Activated effector memory CD4-positive, alpha-beta T cell treated with Interleukin-2 at 50 U/mL for 16 hours (primary cell): ENCODE results near the gene SLC22A17.
"Not testable (repeated sequence)": the region's sequence is repeated elsewhere in the genome, so short reads cannot be mapped to it uniquely, and the experiment has no call there.

Source experiments
- DNase-seq: peaks from one replicate; pipeline ENCODE4 v3.0.0-alpha.2; 2020

Gene SLC22A17

GRCh38 chr14:23352506-23353432 is at the start of gene SLC22A17:
Gene SLC22A17, minus strand, starts transcription at chr14:23352887.
- DNase-seq: peak; percentile 19

- DNase-seq: no peak
Observed at GRCh38 chr14:23401291-23401690, 48.6 kb upstream of the SLC22A17 start.

- not testable (repeated sequence) for DNase-seq
Observed at GRCh38 chr14:23400496-23401149, 47.9 kb upstream of the SLC22A17 start.

GRCh38 chr14:23399591-23399990 is 46.9 kb upstream of the SLC22A17 start:
- no peak for DNase-seq

GRCh38 chr14:23399136-23399535 is 46.4 kb upstream of the SLC22A17 start:
- no peak for DNase-seq

- no peak for DNase-seq
Observed at GRCh38 chr14:23398348-23398747, 45.7 kb upstream of the SLC22A17 start.

- no peak for DNase-seq
Observed at GRCh38 chr14:23396781-23397407, 44.2 kb upstream of the SLC22A17 start.

GRCh38 chr14:23396126-23396525 is 43.4 kb upstream of the SLC22A17 start:
- DNase-seq: no peak

- DNase-seq: no peak
Observed at GRCh38 chr14:23392613-23393012, 39.9 kb upstream of the SLC22A17 start.

GRCh38 chr14:23389871-23390270 is 37.2 kb upstream of the SLC22A17 start:
- DNase-seq: not testable (repeated sequence)

- no peak for DNase-seq
Observed at GRCh38 chr14:23389396-23389795, 36.7 kb upstream of the SLC22A17 start.

- no peak for DNase-seq
Observed at GRCh38 chr14:23388996-23389395, 36.3 kb upstream of the SLC22A17 start.

- no peak for DNase-seq
Observed at GRCh38 chr14:23387916-23388882, 35.5 kb upstream of the SLC22A17 start.

- DNase-seq: no peak
Observed at GRCh38 chr14:23386999-23387398, 34.3 kb upstream of the SLC22A17 start.

- not testable (repeated sequence) for DNase-seq
Observed at GRCh38 chr14:23386266-23386657, 33.6 kb upstream of the SLC22A17 start.

GRCh38 chr14:23385642-23386265 is 33.1 kb upstream of the SLC22A17 start:
- no peak for DNase-seq

GRCh38 chr14:23385244-23385641 is 32.6 kb upstream of the SLC22A17 start:
- DNase-seq: no peak

GRCh38 chr14:23384364-23385080 is 31.8 kb upstream of the SLC22A17 start:
- no peak for DNase-seq

- DNase-seq: no peak
Observed at GRCh38 chr14:23382731-23383440, 30.2 kb upstream of the SLC22A17 start.

- DNase-seq: no peak
Observed at GRCh38 chr14:23382276-23382675, 29.6 kb upstream of the SLC22A17 start.

- DNase-seq: no peak
Observed at GRCh38 chr14:23381871-23382270, 29.2 kb upstream of the SLC22A17 start.
